Esophagus squamous epithelium (tissue), 5 donors: ENCODE measurements around the gene C1orf185. TPM values are rescaled to one million over a fixed set of nuclear protein-coding genes. Genes with fewer than 3 reads are reported as not detected.

ENCODE experiments used
- DNase-seq: peaks from one replicate; lab custom pipeline; 2025; lab: John Stamatoyannopoulos, UW
- H3K27ac ChIP-seq, 4 donors: fragments of 200-600 bp; sonication (generic); one replicate each; pipeline ENCODE4 v1.5.1; 2016 to 2019; ENCODE audit warnings: mild to moderate bottlenecking in 1 of 4
- H3K27me3 ChIP-seq, 4 donors: fragments of 200-600 bp; sonication (generic); 1 replicate in 3 of 4; 2 replicates in 1 of 4; pipeline versions ENCODE4 v1.5.1 to v1.6.0; 2017 to 2021; ENCODE audit warnings: antibody characterized with exemption in 1 of 4
- H3K36me3 ChIP-seq, 3 donors: fragments of 200-600 bp; sonication (generic); one replicate each; pipeline ENCODE4 v1.5.1; 2016 to 2019
- H3K4me1 ChIP-seq, 3 donors: fragments of 200-600 bp; sonication (generic); one replicate each; pipeline ENCODE4 v1.5.1; 2017 to 2019
- H3K4me3 ChIP-seq, 4 donors: fragments of 200-600 bp; sonication (generic); 1 replicate in 3 of 4; 2 replicates in 1 of 4; pipeline ENCODE4 v1.5.1; 2016 to 2019; ENCODE audit warnings: mild to moderate bottlenecking in 2 of 4, moderate library complexity in 1 of 4
- H3K9me3 ChIP-seq, 3 donors: fragments of 200-600 bp; sonication (generic); one replicate each; pipeline ENCODE4 v1.5.1; 2016 to 2019
- POLR2A ChIP-seq, 4 donors: fragments of 450-650 bp; IDR thresholded peaks; one replicate each; pipeline ENCODE4 v1.6.1; 2017; ENCODE audit warnings: antibody characterized with exemption in 4 of 4, mild to moderate bottlenecking in 4 of 4, moderate library complexity in 3 of 4
- WGBS, 2 donors: methylation state at CpG; one replicate each; pipeline ENCODE4 v1.1.5; 2018; 5-methylcytosine and 5-hydroxymethylcytosine counted together
- intact Hi-C: fragments of 100-400 bp; cut with DNase I; formaldehyde crosslinking; loops from one replicate; pipeline ENCODE4 v1.15.0; 2022
- total RNA-seq, 4 donors: library from RNA; depleted of rRNA; stranded (reverse); fragments of >200 nt; gene quantifications; one replicate each; pipeline ENCODE4 v1.1.0, GENCODE V29; 2016
- TF ChIP-seq, protein P1 (sequence below), 6 experiments: fragments of 450-650 bp in 4 of 6; fragments of 200-600 bp in 2 of 6; sonication (generic) in 2 of 6; IDR thresholded peaks; one replicate each; pipeline ENCODE4 v1.5.1; 2016 to 2019; ENCODE audit warnings: antibody characterized with exemption in 6 of 6, mild to moderate bottlenecking in 4 of 6, moderate library complexity in 4 of 6
- donor health status: DM: yes; HTN: yes; CAD: no.

Gene C1orf185
- total RNA-seq: not detected

DNA sequence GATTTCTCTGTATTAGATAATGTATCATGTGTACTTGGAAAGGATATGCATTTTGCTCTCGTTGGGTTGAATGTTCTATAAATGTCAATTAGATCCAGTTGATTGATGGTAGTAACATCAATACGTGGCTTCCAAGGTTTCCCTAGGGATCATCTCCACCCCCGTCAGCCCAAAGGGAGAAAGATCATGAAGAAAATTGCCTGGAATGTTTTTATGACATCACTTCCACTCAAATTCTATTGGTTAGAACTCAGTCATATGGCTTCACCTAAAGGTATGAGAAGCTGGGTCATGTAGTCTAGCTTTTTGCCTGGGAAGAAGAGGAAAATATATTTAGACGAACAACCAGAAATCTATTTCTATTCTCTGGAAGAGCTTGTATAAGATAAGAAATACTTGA is at the start of gene C1orf185:
Gene C1orf185 (plus strand): TSS at position 253 of the 400 bp plus-strand sequence. CDS start 6 bp downstream, at position 259.
- H3K27me3 ChIP-seq: no peaks in the 10 kb centered on the region
- WGBS, 2 donors: 49 to 60% methylated on average over 4 of the region's 4 CpGs
- TF ChIP-seq, protein P1, sequence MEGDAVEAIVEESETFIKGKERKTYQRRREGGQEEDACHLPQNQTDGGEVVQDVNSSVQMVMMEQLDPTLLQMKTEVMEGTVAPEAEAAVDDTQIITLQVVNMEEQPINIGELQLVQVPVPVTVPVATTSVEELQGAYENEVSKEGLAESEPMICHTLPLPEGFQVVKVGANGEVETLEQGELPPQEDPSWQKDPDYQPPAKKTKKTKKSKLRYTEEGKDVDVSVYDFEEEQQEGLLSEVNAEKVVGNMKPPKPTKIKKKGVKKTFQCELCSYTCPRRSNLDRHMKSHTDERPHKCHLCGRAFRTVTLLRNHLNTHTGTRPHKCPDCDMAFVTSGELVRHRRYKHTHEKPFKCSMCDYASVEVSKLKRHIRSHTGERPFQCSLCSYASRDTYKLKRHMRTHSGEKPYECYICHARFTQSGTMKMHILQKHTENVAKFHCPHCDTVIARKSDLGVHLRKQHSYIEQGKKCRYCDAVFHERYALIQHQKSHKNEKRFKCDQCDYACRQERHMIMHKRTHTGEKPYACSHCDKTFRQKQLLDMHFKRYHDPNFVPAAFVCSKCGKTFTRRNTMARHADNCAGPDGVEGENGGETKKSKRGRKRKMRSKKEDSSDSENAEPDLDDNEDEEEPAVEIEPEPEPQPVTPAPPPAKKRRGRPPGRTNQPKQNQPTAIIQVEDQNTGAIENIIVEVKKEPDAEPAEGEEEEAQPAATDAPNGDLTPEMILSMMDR (IDR thresholded peaks at IDR 0.05): no peak
- TF ChIP-seq POLR2A (IDR thresholded peaks at IDR 0.05): no peak

GRCh38 chr1:51058858-51059257 is 43.2 kb upstream of the C1orf185 start:
- 67% methylated on average over 1 of the region's 5 CpGs; no CpG with 5 or more reads in 1 of the 2 donors for WGBS, 2 donors

More for the DNA sequence above, at the start of gene C1orf185:
- Histone ChIP-seq H3K4me1 (no peaks in the 10 kb centered on the region), H3K4me3 (no peak within 1 kb of the TSS), H3K36me3 (no peaks in the 10 kb centered on the region), H3K27ac (no peak within 1 kb of the TSS), H3K9me3 (no peaks in the 10 kb centered on the region)
- DNase-seq: no peak
- intact Hi-C loops: no loop called here

GRCh38 chr1:51061231-51061918 is 40.7 kb upstream of the C1orf185 start:
- peaks cover 0 to 6% (median 0%) of the 10 kb centered on the region in 3 donors for H3K9me3 ChIP-seq
- H3K27ac ChIP-seq: no peak overlapping the region
- H3K27me3 ChIP-seq: peaks cover 0 to 5% (median 0%) of the 10 kb centered on the region in 4 donors
- intact Hi-C loops: no loop called here
- TF ChIP-seq, protein P1 (IDR thresholded peaks at IDR 0.05): no peak
- no peak for TF ChIP-seq POLR2A (IDR thresholded peaks at IDR 0.05)
- DNase-seq: no peak
- no peak overlapping the region for H3K4me3 ChIP-seq
- H3K4me1 ChIP-seq: no peaks in the 10 kb centered on the region
- WGBS, 2 donors: 57 to 64% methylated on average over 2 of the region's 2 CpGs
- H3K36me3 ChIP-seq: no peaks in the 10 kb centered on the region

More at GRCh38 chr1:51058858-51059257, 43.2 kb upstream of the C1orf185 start:
- DNase-seq: no peak
- no peak overlapping the region for H3K27ac ChIP-seq
- no peak overlapping the region for H3K4me3 ChIP-seq
- no peaks in the 10 kb centered on the region for H3K4me1 ChIP-seq
- H3K9me3 ChIP-seq: peaks cover 0 to 6% (median 0%) of the 10 kb centered on the region in 3 donors
- peaks cover 0 to 5% (median 0%) of the 10 kb centered on the region in 4 donors for H3K27me3 ChIP-seq
- H3K36me3 ChIP-seq: no peaks in the 10 kb centered on the region
- TF ChIP-seq POLR2A (IDR thresholded peaks at IDR 0.05): no peak
- TF ChIP-seq, protein P1 (IDR thresholded peaks at IDR 0.05): peak in 2 of 6 experiments; percentile 20 to 45
- intact Hi-C loops: no loop called here

GRCh38 chr1:51063121-51063520 is 38.9 kb upstream of the C1orf185 start:
- DNase-seq: no peak
- TF ChIP-seq, protein P1 (IDR thresholded peaks at IDR 0.05): no peak
- TF ChIP-seq POLR2A (IDR thresholded peaks at IDR 0.05): no peak
- intact Hi-C loops: no loop called here

DNA sequence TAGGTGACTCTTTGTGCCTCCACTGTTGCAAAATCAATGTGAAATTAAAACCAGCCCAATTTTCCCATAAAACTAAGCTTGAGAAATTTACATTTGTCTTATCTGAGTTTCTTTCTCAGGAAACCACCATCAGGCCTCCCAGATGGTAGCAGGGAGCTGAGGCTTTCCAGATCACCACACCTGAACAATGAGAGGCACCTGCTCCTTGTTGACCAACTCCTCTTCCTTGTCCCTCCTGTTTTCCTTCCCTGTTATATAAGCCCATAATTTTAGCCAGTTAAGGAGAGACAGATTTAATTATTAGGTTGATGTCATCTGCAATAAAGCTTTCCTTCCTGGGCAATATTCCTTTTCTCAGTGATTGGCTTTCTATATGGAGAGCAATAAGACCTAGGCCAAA is 32.0 kb upstream of the C1orf185 start:
- no peak overlapping the region for H3K4me3 ChIP-seq
- no peaks in the 10 kb centered on the region for H3K27me3 ChIP-seq
- H3K36me3 ChIP-seq: no peaks in the 10 kb centered on the region
- H3K9me3 ChIP-seq: no peaks in the 10 kb centered on the region
- H3K27ac ChIP-seq: no peak overlapping the region
- no peaks in the 10 kb centered on the region for H3K4me1 ChIP-seq
- intact Hi-C loops: no loop called here
- no peak for TF ChIP-seq POLR2A (IDR thresholded peaks at IDR 0.05)
- TF ChIP-seq, protein P1 (IDR thresholded peaks at IDR 0.05): no peak
- no peak for DNase-seq

More at GRCh38 chr1:51063121-51063520, 38.9 kb upstream of the C1orf185 start:
- Histone ChIP-seq H3K4me1 (no peaks in the 10 kb centered on the region), H3K36me3 (no peaks in the 10 kb centered on the region), H3K27me3 (peaks cover 0 to 5% (median 0%) of the 10 kb centered on the region in 4 donors), H3K4me3 (no peak overlapping the region), H3K9me3 (no peaks in the 10 kb centered on the region), H3K27ac (no peak overlapping the region)
